ENCODE measurements around the gene TVP23A.

Gene TVP23A

GRCh38 chr16:10769381-10769780, 49.2 kb downstream of the TVP23A start:
- Mint-ChIP-seq H3K36me3 (ENCODE audit: low read depth) (peaks cover 32% of the 10 kb centered on the region), H3K9me3 (no peaks in the 10 kb centered on the region), H3K27ac (no peak overlapping the region), H3K27me3 (ENCODE audit: low read depth) (no peaks in the 10 kb centered on the region), H3K4me1 (no peaks in the 10 kb centered on the region), H3K4me3 (no peak overlapping the region)
- TF ChIP-seq CTCF (IDR thresholded peaks at IDR 0.05; ENCODE audit: unreplicated experiment in 3 of 3): no peak

GRCh38 chr16:10767127-10767526, 51.5 kb downstream of the TVP23A start:
- Mint-ChIP-seq H3K4me3 (no peak overlapping the region), H3K9me3 (no peaks in the 10 kb centered on the region)

GRCh38 chr16:10765772-10766171, 52.8 kb downstream of the TVP23A start:
- no peak for TF ChIP-seq CTCF (IDR thresholded peaks at IDR 0.05; ENCODE audit: unreplicated experiment in 3 of 3)
- no peak overlapping the region for H3K27ac Mint-ChIP-seq
- no peaks in the 10 kb centered on the region for H3K27me3 Mint-ChIP-seq (ENCODE audit: low read depth)
- H3K4me3 Mint-ChIP-seq: no peak overlapping the region
- H3K36me3 Mint-ChIP-seq (ENCODE audit: low read depth): peaks cover 56% of the 10 kb centered on the region
- H3K4me1 Mint-ChIP-seq: no peaks in the 10 kb centered on the region
- no peaks in the 10 kb centered on the region for H3K9me3 Mint-ChIP-seq

More at GRCh38 chr16:10767127-10767526, 51.5 kb downstream of the TVP23A start:
- Mint-ChIP-seq H3K27ac (no peak overlapping the region), H3K4me1 (no peaks in the 10 kb centered on the region), H3K27me3 (ENCODE audit: low read depth) (no peaks in the 10 kb centered on the region), H3K36me3 (ENCODE audit: low read depth) (peaks cover 50% of the 10 kb centered on the region)
- no peak for TF ChIP-seq CTCF (IDR thresholded peaks at IDR 0.05; ENCODE audit: unreplicated experiment in 3 of 3)

GRCh38 chr16:10763456-10763855, 55.1 kb downstream of the TVP23A start:
- Mint-ChIP-seq H3K4me3 (no peak overlapping the region), H3K4me1 (no peaks in the 10 kb centered on the region), H3K36me3 (ENCODE audit: low read depth) (peaks cover 67% of the 10 kb centered on the region), H3K27ac (no peak overlapping the region), H3K9me3 (no peaks in the 10 kb centered on the region), H3K27me3 (ENCODE audit: low read depth) (no peaks in the 10 kb centered on the region)
- TF ChIP-seq CTCF (IDR thresholded peaks at IDR 0.05; ENCODE audit: unreplicated experiment in 3 of 3): no peak

- H3K27me3 Mint-ChIP-seq (ENCODE audit: low read depth): no peaks in the 10 kb centered on the region
- no peaks in the 10 kb centered on the region for H3K4me1 Mint-ChIP-seq
- TF ChIP-seq CTCF (IDR thresholded peaks at IDR 0.05; ENCODE audit: unreplicated experiment in 3 of 3): no peak
- no peak overlapping the region for H3K27ac Mint-ChIP-seq
- peaks cover 68% of the 10 kb centered on the region for H3K36me3 Mint-ChIP-seq (ENCODE audit: low read depth)
- H3K4me3 Mint-ChIP-seq: no peak overlapping the region
- H3K9me3 Mint-ChIP-seq: no peaks in the 10 kb centered on the region
These were observed 56.1 kb downstream of the TVP23A start for GRCh38 chr16:10762336-10763016.

GRCh38 chr16:10761373-10761772, 57.2 kb downstream of the TVP23A start:
- TF ChIP-seq CTCF (IDR thresholded peaks at IDR 0.05; ENCODE audit: unreplicated experiment in 3 of 3): no peak
- no peaks in the 10 kb centered on the region for H3K4me1 Mint-ChIP-seq
- no peak overlapping the region for H3K4me3 Mint-ChIP-seq

More at GRCh38 chr16:10761373-10761772, 57.2 kb downstream of the TVP23A start:
- peaks cover 76% of the 10 kb centered on the region for H3K36me3 Mint-ChIP-seq (ENCODE audit: low read depth)
- no peaks in the 10 kb centered on the region for H3K9me3 Mint-ChIP-seq
- H3K27ac Mint-ChIP-seq: no peak overlapping the region
- H3K27me3 Mint-ChIP-seq (ENCODE audit: low read depth): no peaks in the 10 kb centered on the region

All from nephron (organoid).